Measurements from ENCODE around the gene SLC9A7.

Gene SLC9A7

DNA sequence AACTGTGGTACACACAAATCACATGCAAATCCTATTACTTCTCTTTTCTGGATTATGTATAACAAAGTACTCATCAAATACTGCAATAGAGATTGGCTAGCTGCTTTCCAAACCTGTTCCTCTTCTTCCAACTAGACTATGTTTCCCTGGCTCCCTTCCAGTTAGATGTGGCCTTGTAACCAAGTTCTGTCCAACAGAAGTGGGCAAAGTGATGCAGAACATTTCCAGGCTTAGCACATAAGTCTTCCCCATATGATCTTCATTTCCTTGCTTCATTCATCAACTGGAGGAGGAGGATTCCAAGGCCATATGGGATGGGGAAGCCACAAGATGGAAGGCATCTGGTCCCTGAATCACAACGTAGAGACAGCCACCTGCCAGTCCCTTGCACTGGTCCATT is 8.0 kb downstream of the SLC9A7 start:
- no peak overlapping the region for H2BK5ac ChIP-seq (ENCODE audit: low read length)
- H3K4me3 ChIP-seq (ENCODE audit: low read length) = no peak overlapping the region
- H3K9ac ChIP-seq (ENCODE audit: low read length) = no peak overlapping the region
- H3K56ac ChIP-seq (ENCODE audit: low read length) = no peak overlapping the region
- H4K8ac ChIP-seq (ENCODE audit: low read depth, low read length) = no peak overlapping the region
- H3K79me1 ChIP-seq (ENCODE audit: low read length) = no peaks in the 10 kb centered on the region
- no peak overlapping the region for H2AK5ac ChIP-seq (ENCODE audit: low read length)
- no peak overlapping the region for H3K4ac ChIP-seq (ENCODE audit: low read depth, low read length)
- no peaks in the 10 kb centered on the region for H3K4me1 ChIP-seq (ENCODE audit: control insufficient read depth, low read depth, low read length)
- H3K27ac ChIP-seq (ENCODE audit: low read depth, low read length) = no peak overlapping the region
- no peak overlapping the region for H3K18ac ChIP-seq (ENCODE audit: low read length)
- H3K79me2 ChIP-seq (ENCODE audit: control insufficient read depth, insufficient read depth, low read length) = peaks cover 12% of the 10 kb centered on the region
- no peak overlapping the region for H2BK15ac ChIP-seq (replicated peaks; ENCODE audit: low read depth)
- no CpG with 5 or more reads among the region's 1 CpG for whole genome bisulfite sequencing (ENCODE audit: extremely low coverage, insufficient coverage, low lambda C conversion rate)
- no peaks in the 10 kb centered on the region for H3K36me3 ChIP-seq (ENCODE audit: control insufficient read depth, insufficient read depth, low read length)
- H2BK120ac ChIP-seq (ENCODE audit: low read depth, low read length) = no peak overlapping the region
- no peak for DNase-seq
- H3K27me3 ChIP-seq (ENCODE audit: insufficient read depth, low read length, poor library complexity) = no peaks in the 10 kb centered on the region
- H4K5ac ChIP-seq (ENCODE audit: low read length) = no peak overlapping the region
- no peak overlapping the region for H3K23ac ChIP-seq (ENCODE audit: low read length)
- no peak overlapping the region for H3K4me2 ChIP-seq (ENCODE audit: low read length)

DNA sequence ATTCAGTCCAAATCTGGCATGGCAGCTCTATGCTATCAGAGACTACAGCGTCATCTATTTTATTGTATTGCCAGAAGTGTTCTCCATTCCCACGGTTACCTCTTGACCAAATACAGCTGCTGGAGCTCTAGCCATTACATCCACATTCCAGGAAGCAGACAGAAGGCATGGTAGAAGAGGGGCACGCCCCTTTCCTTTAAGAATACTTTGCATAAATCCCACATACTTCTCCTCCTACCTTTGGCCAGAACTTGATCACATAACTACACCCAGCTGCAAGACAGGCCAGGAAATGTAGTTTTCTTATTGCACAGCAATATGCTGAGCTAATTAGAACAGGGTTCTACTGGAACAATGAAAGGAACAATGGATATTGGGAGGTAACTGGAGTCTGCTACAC is 14.9 kb downstream of the SLC9A7 start:
- H4K8ac ChIP-seq (ENCODE audit: low read depth, low read length) = no peak overlapping the region
- H3K9ac ChIP-seq (ENCODE audit: low read length) = no peak overlapping the region
- H3K27me3 ChIP-seq (ENCODE audit: insufficient read depth, low read length, poor library complexity) = no peaks in the 10 kb centered on the region
- no peak overlapping the region for H2BK5ac ChIP-seq (ENCODE audit: low read length)
- H2AK5ac ChIP-seq (ENCODE audit: low read length) = no peak overlapping the region
- H3K27ac ChIP-seq (ENCODE audit: low read depth, low read length) = no peak overlapping the region
- no peak overlapping the region for H2BK15ac ChIP-seq (replicated peaks; ENCODE audit: low read depth)
- no peak overlapping the region for H3K56ac ChIP-seq (ENCODE audit: low read length)
- no peak overlapping the region for H3K4me3 ChIP-seq (ENCODE audit: low read length)
- no peak overlapping the region for H3K4ac ChIP-seq (ENCODE audit: low read depth, low read length)
- H2BK120ac ChIP-seq (ENCODE audit: low read depth, low read length) = no peak overlapping the region
- no peak overlapping the region for H3K4me2 ChIP-seq (ENCODE audit: low read length)
- H3K23ac ChIP-seq (ENCODE audit: low read length) = no peak overlapping the region
- WGBS (ENCODE audit: extremely low coverage, insufficient coverage, low lambda C conversion rate) = no CpG with 5 or more reads among the region's 3 CpGs
- H3K79me1 ChIP-seq (ENCODE audit: low read length) = no peaks in the 10 kb centered on the region
- no peak for DNase-seq
- no peaks in the 10 kb centered on the region for H3K36me3 ChIP-seq (ENCODE audit: control insufficient read depth, insufficient read depth, low read length)
- H3K4me1 ChIP-seq (ENCODE audit: control insufficient read depth, low read depth, low read length) = no peaks in the 10 kb centered on the region
- peaks cover 13% of the 10 kb centered on the region for H3K79me2 ChIP-seq (ENCODE audit: control insufficient read depth, insufficient read depth, low read length)
- no peak overlapping the region for H4K5ac ChIP-seq (ENCODE audit: low read length)
- no peak overlapping the region for H3K18ac ChIP-seq (ENCODE audit: low read length)

DNA sequence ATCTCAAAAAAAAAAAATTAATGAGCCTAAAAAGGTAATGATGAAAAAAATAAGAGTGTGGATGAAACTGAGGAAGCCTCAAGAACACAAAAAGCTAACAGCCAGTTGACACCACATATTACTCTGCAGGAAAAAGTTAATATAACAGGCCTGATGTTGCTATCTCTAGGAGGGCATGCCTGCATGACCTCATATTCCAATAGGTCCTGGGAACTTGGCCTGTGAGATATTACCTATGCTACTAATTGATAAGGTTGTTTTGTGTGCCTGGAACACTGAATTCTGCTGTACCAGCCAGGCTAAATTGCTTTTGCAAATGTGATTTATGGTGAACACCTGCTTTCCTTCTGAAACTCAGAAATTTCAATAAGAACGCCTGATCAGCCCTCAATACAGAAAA is 15.9 kb downstream of the SLC9A7 start:
- Histone ChIP-seq H2BK15ac (replicated peaks; ENCODE audit: low read depth) (no peak overlapping the region), H3K23ac (ENCODE audit: low read length) (no peak overlapping the region), H3K27me3 (ENCODE audit: insufficient read depth, low read length, poor library complexity) (no peaks in the 10 kb centered on the region), H3K18ac (ENCODE audit: low read length) (no peak overlapping the region), H3K56ac (ENCODE audit: low read length) (no peak overlapping the region), H3K9ac (ENCODE audit: low read length) (no peak overlapping the region), H3K27ac (ENCODE audit: low read depth, low read length) (no peak overlapping the region), H3K4me3 (ENCODE audit: low read length) (no peak overlapping the region), H3K4ac (ENCODE audit: low read depth, low read length) (no peak overlapping the region), H4K5ac (ENCODE audit: low read length) (no peak overlapping the region), H3K79me2 (ENCODE audit: control insufficient read depth, insufficient read depth, low read length) (peaks cover 13% of the 10 kb centered on the region), H2AK5ac (ENCODE audit: low read length) (no peak overlapping the region), H3K36me3 (ENCODE audit: control insufficient read depth, insufficient read depth, low read length) (no peaks in the 10 kb centered on the region), H4K8ac (ENCODE audit: low read depth, low read length) (no peak overlapping the region), H3K4me1 (ENCODE audit: control insufficient read depth, low read depth, low read length) (no peaks in the 10 kb centered on the region), H2BK120ac (ENCODE audit: low read depth, low read length) (no peak overlapping the region), H3K79me1 (ENCODE audit: low read length) (no peaks in the 10 kb centered on the region), H3K4me2 (ENCODE audit: low read length) (no peak overlapping the region), H2BK5ac (ENCODE audit: low read length) (no peak overlapping the region)
- no peak for DNase-seq
- WGBS (ENCODE audit: extremely low coverage, insufficient coverage, low lambda C conversion rate) = no CpG with 5 or more reads among the region's 1 CpG

DNA sequence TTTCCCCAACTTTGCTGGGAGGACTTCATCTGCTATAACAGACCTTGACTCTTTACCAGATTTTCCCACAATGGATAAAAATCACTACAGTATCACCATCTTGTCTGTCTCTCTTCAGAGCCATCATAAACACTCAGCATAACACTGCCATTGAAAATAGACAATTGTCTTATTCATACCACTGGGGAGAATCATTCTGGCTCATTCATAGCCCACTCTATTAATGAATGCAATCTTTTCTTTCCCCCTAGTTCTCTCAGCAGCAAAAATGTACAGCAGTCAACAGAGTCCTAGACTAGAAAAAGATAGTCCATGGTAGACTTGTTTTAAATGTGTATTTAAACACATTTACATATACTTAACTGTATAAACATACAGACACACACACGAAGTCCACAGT is 19.2 kb downstream of the SLC9A7 start:
- Histone ChIP-seq H3K79me2 (ENCODE audit: control insufficient read depth, insufficient read depth, low read length) (peaks cover 11% of the 10 kb centered on the region), H4K8ac (ENCODE audit: low read depth, low read length) (no peak overlapping the region), H2BK120ac (ENCODE audit: low read depth, low read length) (no peak overlapping the region), H3K4ac (ENCODE audit: low read depth, low read length) (no peak overlapping the region), H3K56ac (ENCODE audit: low read length) (no peak overlapping the region), H3K23ac (ENCODE audit: low read length) (no peak overlapping the region), H3K36me3 (ENCODE audit: control insufficient read depth, insufficient read depth, low read length) (no peaks in the 10 kb centered on the region), H2BK5ac (ENCODE audit: low read length) (no peak overlapping the region), H3K27ac (ENCODE audit: low read depth, low read length) (no peak overlapping the region), H3K79me1 (ENCODE audit: low read length) (no peaks in the 10 kb centered on the region), H4K5ac (ENCODE audit: low read length) (no peak overlapping the region), H2BK15ac (replicated peaks; ENCODE audit: low read depth) (no peak overlapping the region), H3K27me3 (ENCODE audit: insufficient read depth, low read length, poor library complexity) (no peaks in the 10 kb centered on the region), H3K18ac (ENCODE audit: low read length) (no peak overlapping the region), H2AK5ac (ENCODE audit: low read length) (no peak overlapping the region), H3K4me3 (ENCODE audit: low read length) (no peak overlapping the region), H3K9ac (ENCODE audit: low read length) (no peak overlapping the region), H3K4me1 (ENCODE audit: control insufficient read depth, low read depth, low read length) (no peaks in the 10 kb centered on the region), H3K4me2 (ENCODE audit: low read length) (no peak overlapping the region)
- DNase-seq = no peak
- no CpG with 5 or more reads among the region's 1 CpG for WGBS (ENCODE audit: extremely low coverage, insufficient coverage, low lambda C conversion rate)

DNA sequence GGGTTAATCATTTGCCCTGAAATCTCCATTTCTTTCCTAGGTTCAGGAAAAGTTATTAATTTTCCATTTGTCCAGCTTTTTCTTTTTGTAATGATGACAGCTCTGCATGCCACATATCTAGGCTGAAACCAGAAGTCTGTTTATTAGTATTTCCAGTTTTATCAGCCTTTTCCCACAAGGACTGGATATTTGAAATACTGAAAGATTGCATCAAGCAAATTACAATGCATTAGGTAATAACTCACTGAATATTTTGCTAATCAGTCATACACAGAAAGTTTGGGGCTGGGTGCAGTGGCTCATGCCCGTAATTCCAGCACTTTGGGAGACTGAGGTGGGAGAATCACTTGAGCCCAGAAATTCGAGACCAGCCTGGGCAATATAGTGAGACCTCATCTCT is 21.5 kb downstream of the SLC9A7 start:
- WGBS (ENCODE audit: extremely low coverage, insufficient coverage, low lambda C conversion rate) = no CpG with 5 or more reads among the region's 2 CpGs
- no peaks in the 10 kb centered on the region for H3K27me3 ChIP-seq (ENCODE audit: insufficient read depth, low read length, poor library complexity)
- H3K79me2 ChIP-seq (ENCODE audit: control insufficient read depth, insufficient read depth, low read length) = peaks cover 3% of the 10 kb centered on the region
- no peaks in the 10 kb centered on the region for H3K36me3 ChIP-seq (ENCODE audit: control insufficient read depth, insufficient read depth, low read length)
- H2BK120ac ChIP-seq (ENCODE audit: low read depth, low read length) = no peak overlapping the region
- no peaks in the 10 kb centered on the region for H3K4me1 ChIP-seq (ENCODE audit: control insufficient read depth, low read depth, low read length)
- no peak for DNase-seq
- H3K23ac ChIP-seq (ENCODE audit: low read length) = no peak overlapping the region
- no peak overlapping the region for H3K18ac ChIP-seq (ENCODE audit: low read length)
- no peak overlapping the region for H3K56ac ChIP-seq (ENCODE audit: low read length)
- H4K5ac ChIP-seq (ENCODE audit: low read length) = no peak overlapping the region
- H3K9ac ChIP-seq (ENCODE audit: low read length) = no peak overlapping the region
- H3K4ac ChIP-seq (ENCODE audit: low read depth, low read length) = no peak overlapping the region
- no peak overlapping the region for H2BK15ac ChIP-seq (replicated peaks; ENCODE audit: low read depth)
- no peak overlapping the region for H4K8ac ChIP-seq (ENCODE audit: low read depth, low read length)
- H2AK5ac ChIP-seq (ENCODE audit: low read length) = no peak overlapping the region
- no peak overlapping the region for H2BK5ac ChIP-seq (ENCODE audit: low read length)
- no peak overlapping the region for H3K4me2 ChIP-seq (ENCODE audit: low read length)
- no peak overlapping the region for H3K27ac ChIP-seq (ENCODE audit: low read depth, low read length)
- no peak overlapping the region for H3K4me3 ChIP-seq (ENCODE audit: low read length)
- no peaks in the 10 kb centered on the region for H3K79me1 ChIP-seq (ENCODE audit: low read length)

DNA sequence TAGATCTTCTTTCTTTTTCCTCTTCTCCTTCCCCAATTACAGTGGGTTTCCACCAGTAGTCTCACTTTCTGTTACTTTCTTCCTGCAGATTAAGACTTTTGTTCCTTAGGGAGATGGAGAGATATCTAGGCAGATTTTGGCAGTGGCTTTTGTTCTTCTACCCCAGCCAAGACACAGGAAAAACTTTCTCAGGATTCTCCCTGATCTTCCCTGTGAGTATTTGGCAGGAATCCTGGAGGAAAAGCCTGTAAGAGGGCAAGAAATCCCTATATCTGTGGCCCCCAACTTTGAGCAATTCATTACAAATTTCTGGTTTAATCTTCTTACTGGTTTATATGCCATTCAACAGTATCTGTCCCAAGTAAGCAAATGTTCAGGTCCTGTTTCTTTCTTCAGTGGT is 21.9 kb downstream of the SLC9A7 start:
- H3K27ac ChIP-seq (ENCODE audit: low read depth, low read length) = no peak overlapping the region
- no peaks in the 10 kb centered on the region for H3K79me1 ChIP-seq (ENCODE audit: low read length)
- H3K4me2 ChIP-seq (ENCODE audit: low read length) = no peak overlapping the region
- H3K4me1 ChIP-seq (ENCODE audit: control insufficient read depth, low read depth, low read length) = no peaks in the 10 kb centered on the region
- H2BK15ac ChIP-seq (replicated peaks; ENCODE audit: low read depth) = no peak overlapping the region
- no peak overlapping the region for H3K4me3 ChIP-seq (ENCODE audit: low read length)
- H2BK5ac ChIP-seq (ENCODE audit: low read length) = no peak overlapping the region
- no peaks in the 10 kb centered on the region for H3K27me3 ChIP-seq (ENCODE audit: insufficient read depth, low read length, poor library complexity)
- H3K4ac ChIP-seq (ENCODE audit: low read depth, low read length) = no peak overlapping the region
- no peak for DNase-seq
- H3K9ac ChIP-seq (ENCODE audit: low read length) = no peak overlapping the region
- H4K8ac ChIP-seq (ENCODE audit: low read depth, low read length) = no peak overlapping the region
- no peak overlapping the region for H4K5ac ChIP-seq (ENCODE audit: low read length)
- no peak overlapping the region for H2AK5ac ChIP-seq (ENCODE audit: low read length)
- no peak overlapping the region for H3K23ac ChIP-seq (ENCODE audit: low read length)
- H2BK120ac ChIP-seq (ENCODE audit: low read depth, low read length) = no peak overlapping the region
- H3K36me3 ChIP-seq (ENCODE audit: control insufficient read depth, insufficient read depth, low read length) = no peaks in the 10 kb centered on the region
- H3K56ac ChIP-seq (ENCODE audit: low read length) = no peak overlapping the region
- peaks cover 3% of the 10 kb centered on the region for H3K79me2 ChIP-seq (ENCODE audit: control insufficient read depth, insufficient read depth, low read length)
- H3K18ac ChIP-seq (ENCODE audit: low read length) = no peak overlapping the region
